SK-MEL-5 (cell line): ENCODE data around the gene VPS39. TPM values are rescaled to one million over a fixed set of nuclear protein-coding genes. Genes with fewer than 3 reads are reported as not detected.

ENCODE experiments used
- DNase-seq: peaks from one replicate; pipeline ENCODE4 v3.0.0-alpha.2; 2016; ENCODE audit warnings: low read depth, low spot score
- in situ Hi-C: cut with HindIII; loops from 2 replicates; pipeline ENCODE4 v1.10.0; 2016; ENCODE audit warnings: low sequenced_read_pairs, high pct_unique_total_duplicates, low pct_unique_long_range_greater_than_20kb
- total RNA-seq: library from RNA; depleted of rRNA; stranded (reverse); fragments of >200 nt; shearing (Covaris generic); gene quantifications from 2 replicates; pipeline ENCODE4 v1.2.3, GENCODE V29; 2014

The VPS39 gene
- total RNA-seq, 1 experiment from 2014 or later = 22.2 TPM

DNA sequence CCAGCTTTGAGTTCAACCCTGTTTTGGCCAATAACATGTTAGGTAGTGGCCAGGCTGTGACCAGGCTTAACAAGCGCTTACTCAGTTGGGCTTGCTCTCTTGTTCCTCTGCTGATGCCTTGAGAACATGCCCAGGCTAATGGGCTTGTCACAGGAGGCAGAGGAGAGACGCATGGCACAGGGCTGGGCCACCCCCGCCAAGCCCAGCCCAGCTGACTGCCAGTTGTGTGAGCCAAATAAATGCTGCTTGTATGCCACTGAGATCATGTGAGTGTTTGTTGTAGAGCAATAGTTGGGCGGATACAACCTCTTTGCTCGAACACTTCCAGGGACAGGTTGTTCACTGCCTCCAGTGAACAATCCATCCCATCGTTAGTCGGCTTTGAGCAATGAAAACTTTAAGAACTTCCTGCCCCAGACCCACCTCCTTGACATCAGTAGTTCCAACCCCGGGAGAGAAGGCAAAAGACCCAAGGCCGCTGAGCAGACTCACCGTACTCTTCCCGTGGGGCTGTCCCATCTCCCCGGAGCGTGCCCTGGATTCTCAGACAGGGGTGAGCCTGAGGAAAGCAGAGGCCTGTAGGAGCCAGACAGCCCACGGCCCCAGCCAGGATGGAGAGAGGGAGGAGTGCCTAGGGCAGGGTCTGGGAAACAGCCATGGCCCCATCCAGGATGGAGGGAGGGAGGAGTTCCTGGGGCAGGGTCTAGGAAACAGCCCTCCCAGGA, 55.7 kb downstream of the VPS39 start:
- DNase-seq = no peak
- in situ Hi-C loops = no loop called here

DNA sequence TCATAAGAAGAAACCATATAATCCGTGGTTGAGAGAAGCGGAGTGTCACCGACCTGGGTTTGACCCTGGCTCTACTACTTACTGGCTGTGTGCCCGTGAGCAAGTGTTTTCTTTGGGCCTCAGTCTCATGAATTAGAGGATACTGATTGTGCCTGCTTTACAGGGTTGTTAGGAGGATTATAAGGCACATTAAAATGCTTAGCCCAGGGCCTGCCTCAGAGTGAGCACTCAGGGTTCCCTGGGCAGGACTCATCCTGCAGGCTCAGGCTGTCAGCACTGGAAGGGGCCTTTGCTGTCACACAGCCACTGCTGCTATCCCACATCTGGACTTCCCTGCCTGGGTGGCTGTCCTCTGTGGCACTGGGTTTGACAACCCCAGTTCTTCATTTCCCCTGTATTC, 56.4 kb downstream of the VPS39 start:
- in situ Hi-C loops = no loop called here
- DNase-seq = no peak

GRCh38 chr15:42151141-42151561, 57.0 kb downstream of the VPS39 start:
- in situ Hi-C loops = no loop called here
- DNase-seq = no peak

GRCh38 chr15:42150219-42150970, 57.7 kb downstream of the VPS39 start:
- in situ Hi-C loops = no loop called here

DNA sequence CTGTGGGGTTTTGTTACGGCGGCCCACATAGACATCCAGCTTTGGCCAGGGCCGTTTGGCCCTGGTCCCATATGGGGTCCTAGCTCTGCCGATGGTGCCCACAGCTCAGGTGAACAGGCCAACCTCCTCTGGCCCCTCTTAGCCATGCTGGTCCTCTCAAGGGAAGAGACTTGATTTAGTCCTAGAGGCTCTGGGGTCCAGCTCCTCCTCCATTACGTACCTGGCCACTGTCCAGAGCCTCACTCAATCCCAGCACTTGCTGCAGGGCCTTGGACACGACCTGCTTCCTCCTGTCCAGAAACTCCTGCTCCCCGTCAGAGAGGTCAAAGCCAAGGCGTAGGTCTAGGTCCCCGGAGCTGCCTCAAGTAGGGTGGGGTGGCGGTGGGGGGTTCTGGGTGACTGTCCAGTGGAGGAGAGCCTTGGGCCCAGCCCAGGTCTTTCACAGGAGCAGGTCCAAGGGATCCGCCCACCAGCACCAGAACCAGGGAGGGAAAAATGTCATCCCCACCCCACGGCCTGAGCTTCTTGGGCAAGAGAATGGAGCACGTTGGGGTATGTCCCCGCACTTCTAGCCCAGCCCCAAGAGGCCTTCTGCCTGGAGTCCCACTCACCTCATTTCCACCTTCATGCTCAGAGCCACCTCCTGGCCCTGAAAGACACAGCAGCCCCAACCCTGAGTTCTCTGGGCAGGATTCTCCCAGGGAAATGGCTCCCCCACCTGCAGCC, 58.4 kb downstream of the VPS39 start:
- in situ Hi-C loops = no loop called here
- DNase-seq = no peak

More at GRCh38 chr15:42150219-42150970, 57.7 kb downstream of the VPS39 start:
- DNase-seq = no peak

GRCh38 chr15:42148808-42149492, 59.2 kb downstream of the VPS39 start:
- in situ Hi-C loops = no loop called here
- DNase-seq = no peak

DNA sequence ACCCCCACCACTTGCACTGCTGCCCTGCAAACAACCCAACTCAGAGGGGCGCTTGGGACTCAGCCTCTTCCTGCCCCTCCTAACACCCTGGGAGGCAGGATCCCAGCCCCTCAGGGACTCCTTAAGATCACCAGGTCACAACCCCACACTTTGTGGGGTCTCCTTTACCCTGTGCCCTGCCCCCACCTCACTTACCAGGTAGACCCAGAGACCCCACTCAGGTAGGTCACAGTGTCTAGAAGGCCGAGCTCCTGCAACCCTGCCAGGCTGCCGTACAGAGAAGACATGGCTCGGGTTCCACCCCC, 60.7 kb downstream of the VPS39 start:
- in situ Hi-C loops = no loop called here

GRCh38 chr15:42146551-42147430, 61.3 kb downstream of the VPS39 start:
- in situ Hi-C loops = no loop called here
- no peak for DNase-seq

More for the DNA sequence above, 60.7 kb downstream of the VPS39 start:
- DNase-seq = no peak

GRCh38 chr15:42145546-42146455, 62.3 kb downstream of the VPS39 start:
- no peak for DNase-seq
- in situ Hi-C loops = no loop called here

- in situ Hi-C loops = no loop called here
- no peak for DNase-seq
Measured at GRCh38 chr15:42144841-42145375, 63.2 kb downstream of the VPS39 start.

DNA sequence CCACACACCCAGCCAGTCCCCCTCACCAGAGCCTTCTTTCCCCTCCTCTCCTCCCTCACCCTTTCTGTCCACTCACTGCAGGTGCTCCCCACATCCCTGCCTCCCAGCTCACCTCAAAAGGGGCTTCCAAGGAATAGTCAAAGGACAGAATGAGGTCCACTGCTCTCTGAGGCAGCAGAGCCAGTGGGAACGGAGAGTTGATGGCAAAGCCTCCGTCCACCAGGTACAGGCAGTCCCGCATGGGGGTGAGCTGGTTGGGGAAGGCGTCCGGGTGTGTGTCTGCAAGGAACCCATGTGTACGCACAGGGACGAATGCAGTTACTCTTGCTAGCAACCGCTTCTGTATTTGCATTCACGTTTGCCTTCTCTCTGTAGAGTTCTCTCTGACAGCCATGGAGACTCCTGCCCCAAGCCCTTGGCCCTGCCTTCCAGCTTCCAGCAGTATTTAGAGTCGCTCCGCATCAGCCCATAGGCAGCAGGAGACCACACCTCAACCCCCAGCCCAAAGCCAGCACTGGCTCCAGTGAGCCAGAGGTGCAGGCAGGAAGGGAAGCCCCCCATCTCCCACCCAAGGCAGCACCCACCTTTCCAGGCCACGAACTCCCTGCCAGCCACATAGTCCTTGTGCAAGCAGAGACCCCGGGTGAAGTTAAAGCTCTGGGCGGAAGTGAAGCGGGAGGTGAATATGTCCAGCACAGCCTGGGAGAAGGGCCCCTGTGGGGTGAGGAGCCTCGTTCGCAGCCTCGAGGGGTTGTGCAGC, 64.1 kb downstream of the VPS39 start:
- in situ Hi-C loops = no loop called here
- DNase-seq = no peak

- DNase-seq = no peak
- in situ Hi-C loops = no loop called here
Measured at GRCh38 chr15:42143356-42143755, 64.7 kb downstream of the VPS39 start.

DNA sequence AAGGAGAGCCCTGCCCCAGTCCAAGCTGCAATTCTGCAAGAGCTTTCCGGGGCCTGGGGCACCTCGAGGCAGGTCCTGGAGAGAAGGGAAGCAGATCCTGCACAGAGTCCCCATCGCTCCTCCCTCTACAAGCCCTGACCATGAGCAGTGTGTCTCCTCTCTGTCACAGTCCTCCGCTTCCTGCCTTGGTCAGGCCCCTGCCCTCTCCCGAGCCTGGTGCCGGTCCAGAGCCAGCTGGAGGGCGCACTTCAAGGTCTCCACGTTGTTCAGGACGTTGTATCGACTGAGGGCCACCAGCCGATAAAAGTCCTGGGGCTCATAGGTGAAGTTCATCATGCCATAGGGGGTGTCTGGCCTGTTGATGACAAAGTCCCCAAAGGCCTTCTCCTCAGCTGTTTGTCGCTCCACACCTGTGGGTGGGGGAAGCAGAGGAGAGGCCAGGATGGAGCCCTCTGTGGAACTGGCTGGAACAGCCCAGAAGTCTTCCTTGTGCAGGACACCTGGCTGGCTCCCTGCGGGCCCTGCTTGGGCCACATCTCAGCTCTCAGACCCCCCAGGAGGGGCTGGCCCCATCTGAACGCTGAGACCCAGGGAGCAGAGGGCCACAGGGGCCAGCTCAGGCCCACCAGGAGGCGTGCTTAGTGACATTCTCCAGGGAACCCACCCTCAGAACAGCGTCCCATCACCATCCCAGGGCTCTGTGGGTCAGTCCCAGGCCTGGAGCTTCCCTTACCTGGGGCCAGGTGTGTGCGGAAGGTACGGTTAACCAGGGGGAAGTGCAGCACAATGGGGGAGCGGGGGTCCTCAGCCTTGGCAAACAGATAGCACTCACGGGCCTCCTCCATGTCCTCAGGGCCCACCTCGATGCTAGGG, 66.1 kb downstream of the VPS39 start:
- in situ Hi-C loops = no loop called here

DNA sequence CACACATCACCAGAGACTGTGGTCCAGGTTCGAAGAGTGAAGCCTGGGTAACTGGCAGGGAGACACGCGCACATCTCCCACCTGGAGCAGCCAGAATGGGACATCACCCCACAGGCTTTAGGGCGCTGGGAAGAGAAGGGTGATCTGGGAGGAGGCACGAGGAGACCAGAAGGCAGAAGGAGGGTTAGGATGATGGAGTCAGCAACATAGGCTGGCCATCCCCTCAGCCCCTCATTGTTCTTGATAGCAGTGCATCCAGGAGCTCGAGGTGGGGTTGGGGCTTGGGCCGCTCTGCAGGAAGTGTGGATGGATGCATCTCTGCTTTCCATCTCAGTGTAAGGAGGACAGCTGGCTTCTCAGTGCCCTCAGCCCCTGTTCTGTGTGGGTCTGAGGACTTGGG, 66.9 kb downstream of the VPS39 start:
- in situ Hi-C loops = no loop called here
- no peak for DNase-seq

More for the DNA sequence above, 66.1 kb downstream of the VPS39 start:
- no peak for DNase-seq
